Measurements from ENCODE around the gene INSR.
"Not testable (repeated sequence)": the region's sequence is repeated elsewhere in the genome, so short reads cannot be mapped to it uniquely, and the experiment has no call there.

The INSR gene

DNA sequence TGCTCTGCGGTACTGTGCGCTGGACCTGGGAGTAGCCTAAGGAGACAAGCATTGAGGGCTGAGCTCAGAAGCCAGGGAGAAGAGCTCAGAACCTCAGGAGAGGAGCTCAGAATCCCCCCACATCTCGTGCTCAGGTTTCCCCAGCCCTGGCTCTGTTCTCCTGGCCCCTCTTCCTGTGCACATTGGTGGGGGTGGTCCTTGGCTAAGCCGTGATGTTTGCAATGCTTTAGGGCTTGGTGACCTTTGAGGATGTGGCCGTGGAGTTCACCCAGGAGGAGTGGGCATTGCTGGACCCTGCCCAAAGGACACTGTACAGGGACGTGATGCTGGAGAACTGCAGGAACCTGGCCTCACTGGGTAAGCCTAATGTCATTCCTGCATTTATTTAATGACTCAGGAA, 218.1 kb downstream of the INSR start:
- Mint-ChIP-seq H3K27me3 (ENCODE audit: low read depth) (no peaks in the 10 kb centered on the region), H3K4me3 (no peak overlapping the region), H3K36me3 (ENCODE audit: low read depth) (peaks cover 89% of the 10 kb centered on the region), H3K9me3 (peaks cover 61% of the 10 kb centered on the region), H3K4me1 (ENCODE audit: low read depth) (peaks cover 6% of the 10 kb centered on the region), H3K27ac (no peak overlapping the region)

DNA sequence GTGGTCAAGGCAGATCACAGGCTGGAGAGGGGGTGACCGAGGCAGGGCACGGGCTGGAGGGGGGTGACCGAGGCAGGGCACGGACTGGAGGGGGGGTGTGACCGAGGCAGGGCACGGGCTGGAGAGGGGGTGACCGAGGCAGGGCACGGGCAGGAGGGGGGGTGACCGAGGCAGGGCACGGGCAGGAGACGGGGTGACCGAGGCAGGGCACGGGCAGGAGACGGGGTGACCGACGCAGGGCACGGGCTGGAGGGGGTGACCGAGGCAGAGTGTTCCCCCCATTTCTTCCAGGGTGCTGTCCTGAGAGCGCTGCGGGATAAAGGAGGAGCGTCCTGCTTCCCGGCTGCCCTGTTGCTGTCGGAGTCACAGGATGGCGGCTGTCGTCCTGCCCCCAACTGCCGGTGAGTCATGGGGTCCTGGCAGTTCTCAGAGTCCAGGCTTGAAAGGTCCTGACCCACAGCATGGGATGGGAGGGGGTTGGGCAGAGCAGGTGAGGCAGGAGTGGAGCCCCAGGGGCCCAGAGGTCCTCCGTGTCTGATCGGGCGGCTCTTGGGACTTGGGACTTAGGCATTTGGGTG, 219.4 kb downstream of the INSR start:
- Mint-ChIP-seq H3K36me3 (ENCODE audit: low read depth) (peaks cover 76% of the 10 kb centered on the region), H3K4me3 (no peak overlapping the region), H3K9me3 (peaks cover 50% of the 10 kb centered on the region), H3K27me3 (ENCODE audit: low read depth) (no peaks in the 10 kb centered on the region), H3K27ac (no peak overlapping the region), H3K4me1 (ENCODE audit: low read depth) (peaks cover 9% of the 10 kb centered on the region)

DNA sequence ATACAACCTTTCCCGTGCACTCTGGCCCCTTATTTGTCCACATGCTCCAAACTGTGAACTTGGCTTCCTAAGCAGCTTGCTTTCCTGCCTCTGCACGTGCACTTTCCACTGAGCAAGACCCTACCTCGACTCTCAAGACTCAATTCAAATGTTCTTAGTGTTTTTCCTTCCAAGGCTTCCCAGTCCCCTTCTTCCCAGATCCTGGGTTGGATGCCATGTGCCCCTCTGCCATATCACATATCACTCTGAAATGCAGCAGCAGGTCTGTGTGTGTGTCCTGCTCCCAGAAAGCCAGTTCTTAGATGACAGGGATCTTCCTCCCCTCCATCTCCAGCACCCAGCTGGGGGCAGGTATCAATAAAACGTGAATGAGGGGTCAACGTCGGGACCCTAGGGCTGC, 221.7 kb downstream of the INSR start:
- H3K27me3 Mint-ChIP-seq (ENCODE audit: low read depth), result no peaks in the 10 kb centered on the region
- H3K36me3 Mint-ChIP-seq (ENCODE audit: low read depth), result peaks cover 56% of the 10 kb centered on the region
- H3K27ac Mint-ChIP-seq, result no peak overlapping the region
- peaks cover 29% of the 10 kb centered on the region for H3K9me3 Mint-ChIP-seq
- peaks cover 13% of the 10 kb centered on the region for H3K4me1 Mint-ChIP-seq (ENCODE audit: low read depth)
- H3K4me3 Mint-ChIP-seq, result peak overlapping the region; percentile 71

DNA sequence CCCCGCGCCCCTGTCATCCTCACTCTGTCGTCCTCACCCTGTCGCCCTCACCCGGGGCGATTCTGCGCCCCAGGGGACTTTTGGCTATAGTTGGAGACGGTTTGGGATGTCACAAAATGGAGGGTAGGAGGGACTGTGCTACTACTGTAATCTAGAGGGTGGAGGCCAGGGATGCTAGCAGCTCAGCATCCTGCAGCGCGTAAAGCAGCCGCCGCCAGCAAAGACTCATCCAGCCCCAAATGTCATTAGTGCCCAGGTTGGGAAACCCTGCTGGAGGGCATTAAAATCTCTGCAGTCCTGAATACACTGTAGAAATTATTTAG, 224.3 kb downstream of the INSR start:
- H3K9me3 Mint-ChIP-seq, result peaks cover 10% of the 10 kb centered on the region
- H3K4me3 Mint-ChIP-seq, result peak overlapping the region; percentile 96
- no peaks in the 10 kb centered on the region for H3K27me3 Mint-ChIP-seq (ENCODE audit: low read depth)
- H3K36me3 Mint-ChIP-seq (ENCODE audit: low read depth), result peaks cover 29% of the 10 kb centered on the region
- peaks cover 13% of the 10 kb centered on the region for H3K4me1 Mint-ChIP-seq (ENCODE audit: low read depth)
- peak overlapping the region; percentile 94 for H3K27ac Mint-ChIP-seq

DNA sequence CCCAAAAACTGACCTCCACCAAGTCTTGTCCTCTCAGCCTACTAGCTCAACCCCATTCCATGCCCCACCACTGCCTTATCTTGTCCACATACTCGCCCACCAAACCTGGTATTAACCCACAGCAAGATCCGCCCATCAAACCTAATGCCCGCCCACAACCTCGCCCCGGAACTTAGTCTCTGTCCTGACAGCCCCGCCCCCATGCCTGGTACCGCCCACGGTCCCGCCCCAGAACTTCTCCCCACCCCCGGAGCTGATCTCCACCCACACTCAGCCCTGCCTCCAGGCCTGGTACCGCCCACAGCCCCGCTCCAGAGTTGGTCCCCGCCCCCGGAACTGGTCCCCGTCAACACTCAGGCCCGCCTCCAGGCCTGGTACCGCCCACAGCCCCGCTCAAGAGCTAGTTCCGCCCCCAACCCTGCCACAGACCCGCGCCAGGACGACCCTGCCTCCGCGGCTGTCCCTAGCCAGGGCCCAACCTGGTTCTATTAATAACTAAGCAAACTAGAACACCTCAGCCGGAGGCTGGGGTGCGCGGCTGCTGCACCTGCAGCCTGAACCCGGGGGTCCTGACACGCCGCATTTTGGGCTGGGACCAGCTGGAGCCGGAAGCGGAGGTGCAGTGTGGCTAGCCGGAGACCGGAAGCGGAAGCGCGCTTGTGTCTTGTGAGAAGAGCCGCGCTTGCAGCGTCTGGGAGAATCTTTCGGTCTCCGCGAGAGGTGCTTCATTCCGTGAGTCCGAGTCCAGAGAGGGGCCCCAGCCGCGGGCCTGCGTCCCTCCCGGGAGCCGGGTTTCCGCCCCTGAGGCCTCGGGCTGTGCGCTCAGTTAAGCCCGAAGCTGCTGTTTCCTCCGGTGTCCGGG, 224.9 kb downstream of the INSR start, which contains the start of gene ZNF557:
Gene ZNF557 (plus strand): TSS at position 662 of the 862 bp plus-strand sequence. CDS start 5,372 bp downstream, outside the sequence.
- Mint-ChIP-seq H3K4me1 (ENCODE audit: low read depth) (peaks cover 13% of the 10 kb centered on the region), H3K9me3 (peaks cover 7% of the 10 kb centered on the region), H3K27me3 (ENCODE audit: low read depth) (no peaks in the 10 kb centered on the region), H3K4me3 (peak within 1 kb of the TSS; percentile 96), H3K27ac (peak within 1 kb of the TSS; percentile 94), H3K36me3 (ENCODE audit: low read depth) (peaks cover 23% of the 10 kb centered on the region)

DNA sequence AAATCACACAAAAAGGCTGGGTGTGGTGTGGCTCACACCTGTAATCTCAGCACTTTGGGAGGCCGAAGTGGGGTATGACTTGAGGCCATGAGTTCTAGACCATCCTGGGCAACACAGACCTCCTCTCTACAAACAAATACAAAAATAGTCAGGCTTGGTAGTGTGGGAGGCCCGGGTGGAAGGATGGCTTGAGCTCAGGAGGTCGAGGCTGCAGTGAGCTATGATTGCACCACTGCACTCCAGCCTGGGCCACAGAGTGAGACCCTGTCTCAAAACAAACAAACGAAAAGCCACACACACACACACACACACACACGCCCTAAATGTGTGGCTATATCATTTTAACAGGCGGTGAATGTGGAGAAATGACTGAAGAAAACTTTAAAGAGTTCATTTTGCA, 225.6 kb downstream of the INSR start:
- Mint-ChIP-seq H3K4me1 (ENCODE audit: low read depth) (peaks cover 13% of the 10 kb centered on the region), H3K36me3 (ENCODE audit: low read depth) (peaks cover 16% of the 10 kb centered on the region), H3K27me3 (ENCODE audit: low read depth) (no peaks in the 10 kb centered on the region), H3K27ac (peak overlapping the region; percentile 94), H3K4me3 (peak overlapping the region; percentile 96), H3K9me3 (peaks cover 5% of the 10 kb centered on the region)

DNA sequence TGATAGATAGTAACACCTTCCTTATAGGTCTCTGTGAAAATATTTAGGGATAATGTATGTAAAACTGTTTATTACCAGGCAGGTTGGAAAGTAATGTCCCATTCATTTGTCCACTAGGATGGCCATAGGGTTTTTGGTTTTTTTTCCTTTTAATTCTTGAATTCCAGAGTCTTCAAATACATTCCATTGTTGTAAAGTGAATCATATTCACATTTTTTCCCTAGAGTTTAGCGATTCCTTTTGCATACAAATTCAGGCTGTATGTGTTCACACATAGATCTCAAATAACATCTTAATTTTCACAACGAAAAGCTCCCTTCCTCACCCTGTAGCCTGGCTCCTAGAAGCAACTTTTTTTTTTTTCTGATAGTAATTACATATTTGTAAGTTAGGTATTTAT, 226.5 kb downstream of the INSR start:
- Mint-ChIP-seq H3K27me3 (ENCODE audit: low read depth) (no peaks in the 10 kb centered on the region), H3K36me3 (ENCODE audit: low read depth) (peaks cover 11% of the 10 kb centered on the region), H3K4me1 (ENCODE audit: low read depth) (peaks cover 12% of the 10 kb centered on the region), H3K9me3 (peaks cover 5% of the 10 kb centered on the region), H3K27ac (no peak overlapping the region), H3K4me3 (no peak overlapping the region)

DNA sequence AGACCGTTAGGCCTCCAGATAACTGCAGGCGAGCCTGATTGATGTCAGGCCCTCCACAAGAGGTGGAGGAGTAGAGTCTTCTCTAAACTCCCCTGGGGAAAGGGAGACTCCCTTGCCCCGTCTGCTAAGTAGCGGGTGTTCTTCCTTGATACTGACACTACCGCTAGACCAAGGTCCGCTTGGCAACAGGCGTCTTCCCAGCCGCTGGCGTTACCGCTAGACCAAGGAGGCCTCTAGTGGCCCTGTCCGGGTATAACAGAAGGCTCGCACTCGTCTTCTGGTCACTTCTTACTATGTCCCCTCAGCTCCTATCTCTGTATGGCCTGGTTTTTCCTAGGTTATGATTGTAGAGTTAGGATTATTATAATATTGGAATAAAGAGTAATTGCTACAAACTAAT, 227.1 kb downstream of the INSR start:
- H3K4me1 Mint-ChIP-seq (ENCODE audit: low read depth); H3K27ac Mint-ChIP-seq; H3K4me3 Mint-ChIP-seq; H3K36me3 Mint-ChIP-seq (ENCODE audit: low read depth); H3K9me3 Mint-ChIP-seq; H3K27me3 Mint-ChIP-seq (ENCODE audit: low read depth): not testable (repeated sequence)

DNA sequence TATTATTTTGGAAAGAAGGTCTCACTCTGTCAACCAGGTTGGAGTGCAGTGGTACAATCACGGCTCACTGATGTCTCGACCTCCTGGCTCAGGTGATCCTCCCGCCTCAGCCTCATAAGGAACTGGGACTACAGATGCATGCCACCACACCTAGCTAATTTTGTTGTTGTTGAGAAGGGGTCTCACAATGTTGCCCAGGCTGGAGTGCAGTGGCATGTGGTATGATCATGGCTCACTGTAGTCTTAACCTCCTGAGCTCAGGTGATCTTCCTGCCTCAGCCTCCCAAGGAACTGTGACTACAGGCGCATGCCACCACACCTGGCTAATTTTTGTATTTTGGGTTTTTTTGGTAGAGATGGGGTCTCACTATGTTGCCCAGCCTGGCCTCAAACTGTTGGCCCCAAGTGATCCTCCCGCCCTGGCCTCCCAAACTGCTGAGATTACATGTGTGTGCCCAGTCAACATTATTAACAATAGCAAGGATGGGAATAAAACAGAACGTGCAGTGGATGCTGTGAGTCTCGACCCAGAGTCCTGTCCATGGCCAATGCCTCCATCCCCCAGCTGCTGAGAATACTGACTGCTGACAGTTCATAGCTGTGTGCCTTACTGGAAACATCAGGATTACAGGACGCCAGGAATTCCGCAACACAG, 230.3 kb downstream of the INSR start:
- H3K4me3 Mint-ChIP-seq, result no peak overlapping the region
- H3K27ac Mint-ChIP-seq, result no peak overlapping the region
- no peaks in the 10 kb centered on the region for H3K36me3 Mint-ChIP-seq (ENCODE audit: low read depth)
- H3K4me1 Mint-ChIP-seq (ENCODE audit: low read depth), result peaks cover 2% of the 10 kb centered on the region
- no peaks in the 10 kb centered on the region for H3K27me3 Mint-ChIP-seq (ENCODE audit: low read depth)
- no peaks in the 10 kb centered on the region for H3K9me3 Mint-ChIP-seq

DNA sequence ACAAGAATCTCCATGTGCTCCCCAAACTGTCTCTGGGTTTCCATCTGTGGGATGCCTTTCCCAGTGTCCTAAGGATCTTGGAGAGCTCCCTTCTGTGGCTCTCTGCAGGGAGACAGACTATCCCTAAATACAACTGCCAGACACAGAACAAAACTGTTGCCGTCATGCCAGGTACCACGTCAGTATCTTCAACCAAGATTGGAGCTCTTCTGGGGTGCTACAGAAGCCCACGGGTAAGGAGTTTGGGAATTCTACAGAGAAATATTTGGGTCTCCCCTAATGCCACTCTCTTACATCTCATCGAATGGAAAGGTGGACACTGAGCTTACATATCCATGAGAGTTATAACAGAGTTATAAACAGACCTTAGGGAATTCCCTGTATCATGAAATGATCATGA, 230.9 kb downstream of the INSR start:
- Mint-ChIP-seq H3K4me3 (no peak overlapping the region), H3K36me3 (ENCODE audit: low read depth) (no peaks in the 10 kb centered on the region), H3K27ac (no peak overlapping the region), H3K4me1 (ENCODE audit: low read depth) (no peaks in the 10 kb centered on the region), H3K27me3 (ENCODE audit: low read depth) (no peaks in the 10 kb centered on the region), H3K9me3 (no peaks in the 10 kb centered on the region)

All from T-helper 1 cell treated with Interleukin-12 subunit alpha and Interleukin-12 subunit beta and Interleukin-4 antibody, amounts not matched to agents 30 μg/mL and 1 μg/mL, for 36 hours (primary cell).